Immature natural killer cell (primary cell): Measurements from ENCODE around the gene SMIM17. TPM values are rescaled to one million over a fixed set of nuclear protein-coding genes. Genes with fewer than 3 reads are reported as not detected.

Experiments used
- DNase-seq, 3 donors: peaks; one replicate each; pipeline ENCODE4 v3.0.0; 2022; ENCODE audit warnings: mixed read lengths in 1 of 3
- H3K27ac Mint-ChIP-seq, 6 donors: one replicate each; pipeline ENCODE4 v1.8.0; 2020; ENCODE audit warnings: mixed read lengths in 6 of 6, mild to moderate bottlenecking in 5 of 6, inconsistent platforms in 4 of 6, moderate library complexity in 3 of 6
- H3K27me3 Mint-ChIP-seq, 3 donors: one replicate each; pipeline ENCODE4 v1.8.0; 2020 to 2021; ENCODE audit warnings: low read depth in 3 of 3, mild to moderate bottlenecking in 3 of 3, mixed read lengths in 3 of 3, moderate library complexity in 3 of 3, inconsistent platforms in 1 of 3
- H3K36me3 Mint-ChIP-seq, 3 donors: one replicate each; pipeline ENCODE4 v1.8.0; 2020; ENCODE audit warnings: mixed read lengths in 3 of 3, inconsistent platforms in 2 of 3, mild to moderate bottlenecking in 2 of 3
- H3K4me1 Mint-ChIP-seq, 2 donors: one replicate each; pipeline ENCODE4 v1.8.0; 2020; ENCODE audit warnings: inconsistent platforms in 2 of 2, mild to moderate bottlenecking in 2 of 2, mixed read lengths in 2 of 2, moderate library complexity in 1 of 2
- H3K4me3 Mint-ChIP-seq, 5 donors: one replicate each; pipeline ENCODE4 v1.8.0; 2020; ENCODE audit warnings: mild to moderate bottlenecking in 5 of 5, mixed read lengths in 5 of 5, inconsistent platforms in 3 of 5, moderate library complexity in 3 of 5
- H3K9me3 Mint-ChIP-seq, 6 donors: one replicate each; pipeline ENCODE4 v1.8.0; 2020; ENCODE audit warnings: mild to moderate bottlenecking in 6 of 6, mixed read lengths in 6 of 6, inconsistent platforms in 4 of 6, moderate library complexity in 3 of 6
- polyA plus RNA-seq, 3 donors: library from polyadenylated mRNA; unstranded; fragments of 300-500 nt; fragmentation: Illumina TruSeq; gene quantifications; one replicate each; pipeline ENCODE4 v1.2.3, GENCODE V29; 2021

Gene SMIM17
- polyA plus RNA-seq, 3 donors from 2014 or later = not detected

- Mint-ChIP-seq H3K36me3 (peaks cover 67 to 78% (median 72%) of the 10 kb centered on the region in 3 donors), H3K9me3 (peaks cover 48 to 87% (median 75%) of the 10 kb centered on the region in 6 donors), H3K27ac (no peak overlapping the region), H3K4me1 (peaks cover 7 to 16% of the 10 kb centered on the region in 2 donors), H3K4me3 (no peak overlapping the region), H3K27me3 (peaks cover 0 to 3% (median 0%) of the 10 kb centered on the region in 3 donors)
- DNase-seq = no peak
Observed at GRCh38 chr19:56619121-56619520, 23.8 kb upstream of the SMIM17 start.

- Mint-ChIP-seq H3K36me3 (peaks cover 43 to 55% (median 45%) of the 10 kb centered on the region in 3 donors), H3K9me3 (peaks cover 41 to 75% (median 60%) of the 10 kb centered on the region in 6 donors), H3K4me3 (no peak overlapping the region), H3K27me3 (peaks cover 0 to 3% (median 0%) of the 10 kb centered on the region in 3 donors), H3K4me1 (peaks cover 7% of the 10 kb centered on the region in 2 donors), H3K27ac (no peak overlapping the region)
- no peak for DNase-seq
Observed at GRCh38 chr19:56622374-56622773, 20.6 kb upstream of the SMIM17 start.

GRCh38 chr19:56623006-56623405 lies 20.0 kb upstream of the SMIM17 start:
- peaks cover 0 to 3% (median 0%) of the 10 kb centered on the region in 3 donors for H3K27me3 Mint-ChIP-seq
- no peak overlapping the region for H3K27ac Mint-ChIP-seq
- DNase-seq = no peak
- peaks cover 35 to 75% (median 60%) of the 10 kb centered on the region in 6 donors for H3K9me3 Mint-ChIP-seq
- H3K4me3 Mint-ChIP-seq = no peak overlapping the region
- peaks cover 36 to 49% (median 39%) of the 10 kb centered on the region in 3 donors for H3K36me3 Mint-ChIP-seq
- H3K4me1 Mint-ChIP-seq = peaks cover 1% of the 10 kb centered on the region in 2 donors

- peaks cover 21 to 34% (median 32%) of the 10 kb centered on the region in 3 donors for H3K36me3 Mint-ChIP-seq
- H3K27ac Mint-ChIP-seq = no peak overlapping the region
- no peak overlapping the region for H3K4me3 Mint-ChIP-seq
- DNase-seq = no peak
- peaks cover 36 to 81% (median 65%) of the 10 kb centered on the region in 6 donors for H3K9me3 Mint-ChIP-seq
- no peaks in the 10 kb centered on the region for H3K27me3 Mint-ChIP-seq
- H3K4me1 Mint-ChIP-seq = no peaks in the 10 kb centered on the region
Observed at GRCh38 chr19:56625708-56626107, 17.3 kb upstream of the SMIM17 start.

GRCh38 chr19:56633021-56633420 lies 9.9 kb upstream of the SMIM17 start:
- Mint-ChIP-seq H3K27ac (no peak overlapping the region), H3K4me3 (no peak overlapping the region), H3K9me3 (peaks cover 24 to 83% (median 67%) of the 10 kb centered on the region in 6 donors), H3K27me3 (peaks cover 0 to 3% (median 2%) of the 10 kb centered on the region in 3 donors), H3K36me3 (peaks cover 0 to 14% (median 4%) of the 10 kb centered on the region in 3 donors), H3K4me1 (peaks cover 0 to 1% of the 10 kb centered on the region in 2 donors)
- no peak for DNase-seq

- peaks cover 3 to 8% (median 8%) of the 10 kb centered on the region in 3 donors for H3K36me3 Mint-ChIP-seq
- DNase-seq = peak; percentile 5 to 28 (median 21)
- H3K4me3 Mint-ChIP-seq = no peak overlapping the region
- peaks cover 20 to 72% (median 49%) of the 10 kb centered on the region in 6 donors for H3K9me3 Mint-ChIP-seq
- no peak overlapping the region for H3K27ac Mint-ChIP-seq
- peaks cover 0 to 1% of the 10 kb centered on the region in 2 donors for H3K4me1 Mint-ChIP-seq
- peaks cover 0 to 4% (median 2%) of the 10 kb centered on the region in 3 donors for H3K27me3 Mint-ChIP-seq
Observed at GRCh38 chr19:56637976-56638555, 4.9 kb upstream of the SMIM17 start.

- H3K4me3 Mint-ChIP-seq = no peak overlapping the region
- H3K27me3 Mint-ChIP-seq = peaks cover 5 to 7% (median 7%) of the 10 kb centered on the region in 3 donors
- H3K27ac Mint-ChIP-seq = no peak overlapping the region
- H3K36me3 Mint-ChIP-seq = peaks cover 7 to 13% (median 8%) of the 10 kb centered on the region in 3 donors
- H3K4me1 Mint-ChIP-seq = peaks cover 0 to 1% of the 10 kb centered on the region in 2 donors
- no peak for DNase-seq
- H3K9me3 Mint-ChIP-seq = peaks cover 19 to 68% (median 46%) of the 10 kb centered on the region in 6 donors
Observed at GRCh38 chr19:56639217-56639616, 3.7 kb upstream of the SMIM17 start.

GRCh38 chr19:56643460-56643955 lies 549 bp downstream of the SMIM17 start:
- H3K4me3 Mint-ChIP-seq = no peak overlapping the region
- no peaks in the 10 kb centered on the region for H3K4me1 Mint-ChIP-seq
- peaks cover 13 to 28% (median 16%) of the 10 kb centered on the region in 3 donors for H3K36me3 Mint-ChIP-seq
- peaks cover 18 to 80% (median 54%) of the 10 kb centered on the region in 6 donors for H3K9me3 Mint-ChIP-seq
- no peak overlapping the region for H3K27ac Mint-ChIP-seq
- peaks cover 5 to 13% (median 10%) of the 10 kb centered on the region in 3 donors for H3K27me3 Mint-ChIP-seq
- DNase-seq = no peak

GRCh38 chr19:56654151-56654550 lies 11.2 kb downstream of the SMIM17 start:
- H3K9me3 Mint-ChIP-seq = peaks cover 23 to 74% (median 43%) of the 10 kb centered on the region in 6 donors
- H3K27me3 Mint-ChIP-seq = peaks cover 0 to 1% (median 1%) of the 10 kb centered on the region in 3 donors
- H3K4me3 Mint-ChIP-seq = no peak overlapping the region
- no peaks in the 10 kb centered on the region for H3K4me1 Mint-ChIP-seq
- no peak overlapping the region for H3K27ac Mint-ChIP-seq
- DNase-seq = no peak
- peaks cover 0 to 6% (median 0%) of the 10 kb centered on the region in 3 donors for H3K36me3 Mint-ChIP-seq

- no peak for DNase-seq
- Mint-ChIP-seq H3K9me3 (peaks cover 6 to 59% (median 21%) of the 10 kb centered on the region in 6 donors), H3K4me3 (peak overlapping the region in 1 of 5 donors; percentile 27), H3K27ac (no peak overlapping the region), H3K36me3 (peaks cover 3 to 16% (median 9%) of the 10 kb centered on the region in 3 donors), H3K4me1 (peaks cover 0 to 4% of the 10 kb centered on the region in 2 donors), H3K27me3 (peaks cover 0 to 7% (median 0%) of the 10 kb centered on the region in 3 donors)
Observed at GRCh38 chr19:56660381-56661107, 17.6 kb downstream of the SMIM17 start.

GRCh38 chr19:56661248-56661647 lies 18.3 kb downstream of the SMIM17 start:
- Mint-ChIP-seq H3K27me3 (peaks cover 0 to 8% (median 0%) of the 10 kb centered on the region in 3 donors), H3K27ac (no peak overlapping the region), H3K4me1 (peaks cover under 1 to 4% of the 10 kb centered on the region in 2 donors), H3K9me3 (peaks cover 4 to 58% (median 19%) of the 10 kb centered on the region in 6 donors), H3K36me3 (peaks cover 3 to 16% (median 12%) of the 10 kb centered on the region in 3 donors), H3K4me3 (no peak overlapping the region)
- DNase-seq = no peak

GRCh38 chr19:56663931-56664500 lies 21.1 kb downstream of the SMIM17 start:
- peaks cover 2 to 18% (median 12%) of the 10 kb centered on the region in 3 donors for H3K36me3 Mint-ChIP-seq
- peaks cover 0 to 8% (median 0%) of the 10 kb centered on the region in 3 donors for H3K27me3 Mint-ChIP-seq
- H3K27ac Mint-ChIP-seq = no peak overlapping the region
- DNase-seq = no peak
- H3K9me3 Mint-ChIP-seq = peaks cover 2 to 41% (median 10%) of the 10 kb centered on the region in 6 donors
- H3K4me3 Mint-ChIP-seq = no peak overlapping the region
- H3K4me1 Mint-ChIP-seq = peaks cover 20 to 27% of the 10 kb centered on the region in 2 donors

GRCh38 chr19:56664511-56664910 lies 21.6 kb downstream of the SMIM17 start:
- Mint-ChIP-seq H3K27me3 (peaks cover 0 to 6% (median 0%) of the 10 kb centered on the region in 3 donors), H3K4me3 (no peak overlapping the region), H3K9me3 (peaks cover 2 to 36% (median 6%) of the 10 kb centered on the region in 6 donors), H3K27ac (no peak overlapping the region), H3K4me1 (peaks cover 20 to 30% of the 10 kb centered on the region in 2 donors), H3K36me3 (peaks cover 3 to 19% (median 12%) of the 10 kb centered on the region in 3 donors)
- DNase-seq = no peak
